Left lung (tissue), 10 donors: Measurements from ENCODE around the gene CP. TPM values are rescaled to one million over a fixed set of nuclear protein-coding genes. Genes with fewer than 3 reads are reported as not detected.

ENCODE experiments used
- ATAC-seq: fragments of 200-7000 bp; cut with Tn5 transposase; one replicate; pipeline ENCODE4 v1.9.1; 2020; ENCODE audit warnings: moderate library complexity
- DNase-seq, 4 donors: peaks; one replicate each; pipeline ENCODE4 v3.0.0-alpha.2; 2013 to 2020
- H3K27ac ChIP-seq, 2 donors: fragments of 200-600 bp; sonication (generic) in 1 of 2; one replicate each; pipeline versions ENCODE4 v1.5.0 to v1.8.0; 2020 to 2021
- H3K27me3 ChIP-seq, 2 donors: fragments of 200-600 bp; sonication (generic) in 1 of 2; one replicate each; pipeline versions ENCODE4 v1.5.0 to v1.8.0; 2020 to 2021
- H3K36me3 ChIP-seq, 2 donors: fragments of 200-600 bp; sonication (generic) in 1 of 2; one replicate each; pipeline versions ENCODE4 v1.5.0 to v1.8.0; 2020 to 2021
- H3K4me1 ChIP-seq, 2 donors: fragments of 200-600 bp; one replicate each; pipeline ENCODE4 v1.8.0; 2021
- H3K4me3 ChIP-seq, 2 donors: fragments of 200-600 bp; sonication (generic) in 1 of 2; one replicate each; pipeline versions ENCODE4 v1.5.0 to v1.8.0; 2020 to 2021; ENCODE audit warnings: mild to moderate bottlenecking in 1 of 2
- H3K9me3 ChIP-seq, 2 donors: fragments of 200-600 bp; sonication (generic) in 1 of 2; one replicate each; pipeline versions ENCODE4 v1.5.0 to v1.8.0; 2020 to 2021
- intact Hi-C, 2 donors: fragments of 100-400 bp; cut with DNase I; formaldehyde crosslinking; loops; one replicate each; pipeline versions ENCODE4 v1.11.2 to v1.14.2; 2022
- polyA plus RNA-seq, 6 donors: library from polyadenylated mRNA; unstranded; fragments of 120-200 nt; gene quantifications; one replicate each; pipeline ENCODE4 v1.2.1, GENCODE V29; 2013; ENCODE audit not compliant: insufficient read length in 6 of 6
- total RNA-seq, 2 donors: library from RNA; stranded (reverse); fragmentation: NEBNext Ultra II Directional; extraction: Animal tissue kit (Norgen Biotek cat#: 25700); gene quantifications; one replicate each; pipeline ENCODE4 v1.2.1, GENCODE V29; 2021
- TF ChIP-seq, protein P1 (sequence below), 2 donors: fragments of 200-600 bp; sonication (generic) in 1 of 2; IDR thresholded peaks; one replicate each; pipeline versions ENCODE4 v1.5.0 to v1.8.0; 2021; ENCODE audit warnings: antibody characterized with exemption in 2 of 2
- donor health status: DM: no; HTN: yes; CAD: no.
- donor health status: DM: no; HTN: no; CAD: no.

Gene CP
- total and polyA plus RNA-seq, 8 donors = 2.5 to 15.5 (median 6.7) TPM

DNA sequence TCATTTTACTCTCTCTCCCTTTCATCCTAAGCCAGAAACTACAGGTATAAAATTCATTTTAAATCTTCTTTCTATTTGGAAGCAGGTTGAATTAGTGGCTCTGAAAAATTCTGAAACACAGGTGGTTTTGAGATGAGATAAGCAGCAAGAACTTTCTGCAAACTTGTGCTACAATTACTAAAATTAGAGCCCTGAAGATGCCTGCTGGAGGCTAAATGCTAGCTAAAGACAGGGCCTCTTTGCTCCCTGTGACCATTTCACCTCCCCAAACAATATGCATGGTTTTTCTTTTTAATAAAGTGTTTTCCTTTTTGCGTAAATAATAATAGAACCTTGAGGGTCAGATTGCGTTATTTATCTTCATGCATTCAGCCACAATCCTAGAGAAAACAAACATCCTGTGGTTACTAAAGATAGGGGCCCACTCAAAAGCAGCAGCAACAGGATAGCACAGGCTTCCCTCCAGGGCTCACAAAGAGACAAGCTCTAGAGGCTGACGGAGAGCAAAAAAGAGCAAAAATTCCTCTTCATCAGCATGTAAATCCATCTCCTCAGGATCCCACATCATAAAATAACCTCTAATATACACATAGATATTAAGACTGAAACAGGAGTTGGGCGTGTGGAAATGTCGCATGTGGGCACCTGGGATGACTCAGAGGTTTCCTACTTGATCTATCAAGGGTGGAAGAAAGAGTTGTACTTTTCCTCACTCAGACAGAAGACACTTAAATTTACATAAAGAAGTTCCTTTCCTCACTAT is 26.5 kb upstream of the CP start:
- peak overlapping the region; percentile 37 to 75 for H3K27ac ChIP-seq
- intact Hi-C loops = no loop called here
- H3K4me3 ChIP-seq = no peak overlapping the region
- no peaks in the 10 kb centered on the region for H3K9me3 ChIP-seq
- H3K27me3 ChIP-seq = no peaks in the 10 kb centered on the region
- H3K36me3 ChIP-seq = no peaks in the 10 kb centered on the region
- ATAC-seq (peak; percentile 13), DNase-seq (no peak)
- peaks cover 31 to 40% of the 10 kb centered on the region in 2 donors for H3K4me1 ChIP-seq
- TF ChIP-seq, protein P1, sequence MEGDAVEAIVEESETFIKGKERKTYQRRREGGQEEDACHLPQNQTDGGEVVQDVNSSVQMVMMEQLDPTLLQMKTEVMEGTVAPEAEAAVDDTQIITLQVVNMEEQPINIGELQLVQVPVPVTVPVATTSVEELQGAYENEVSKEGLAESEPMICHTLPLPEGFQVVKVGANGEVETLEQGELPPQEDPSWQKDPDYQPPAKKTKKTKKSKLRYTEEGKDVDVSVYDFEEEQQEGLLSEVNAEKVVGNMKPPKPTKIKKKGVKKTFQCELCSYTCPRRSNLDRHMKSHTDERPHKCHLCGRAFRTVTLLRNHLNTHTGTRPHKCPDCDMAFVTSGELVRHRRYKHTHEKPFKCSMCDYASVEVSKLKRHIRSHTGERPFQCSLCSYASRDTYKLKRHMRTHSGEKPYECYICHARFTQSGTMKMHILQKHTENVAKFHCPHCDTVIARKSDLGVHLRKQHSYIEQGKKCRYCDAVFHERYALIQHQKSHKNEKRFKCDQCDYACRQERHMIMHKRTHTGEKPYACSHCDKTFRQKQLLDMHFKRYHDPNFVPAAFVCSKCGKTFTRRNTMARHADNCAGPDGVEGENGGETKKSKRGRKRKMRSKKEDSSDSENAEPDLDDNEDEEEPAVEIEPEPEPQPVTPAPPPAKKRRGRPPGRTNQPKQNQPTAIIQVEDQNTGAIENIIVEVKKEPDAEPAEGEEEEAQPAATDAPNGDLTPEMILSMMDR (IDR thresholded peaks at IDR 0.05) = no peak

DNA sequence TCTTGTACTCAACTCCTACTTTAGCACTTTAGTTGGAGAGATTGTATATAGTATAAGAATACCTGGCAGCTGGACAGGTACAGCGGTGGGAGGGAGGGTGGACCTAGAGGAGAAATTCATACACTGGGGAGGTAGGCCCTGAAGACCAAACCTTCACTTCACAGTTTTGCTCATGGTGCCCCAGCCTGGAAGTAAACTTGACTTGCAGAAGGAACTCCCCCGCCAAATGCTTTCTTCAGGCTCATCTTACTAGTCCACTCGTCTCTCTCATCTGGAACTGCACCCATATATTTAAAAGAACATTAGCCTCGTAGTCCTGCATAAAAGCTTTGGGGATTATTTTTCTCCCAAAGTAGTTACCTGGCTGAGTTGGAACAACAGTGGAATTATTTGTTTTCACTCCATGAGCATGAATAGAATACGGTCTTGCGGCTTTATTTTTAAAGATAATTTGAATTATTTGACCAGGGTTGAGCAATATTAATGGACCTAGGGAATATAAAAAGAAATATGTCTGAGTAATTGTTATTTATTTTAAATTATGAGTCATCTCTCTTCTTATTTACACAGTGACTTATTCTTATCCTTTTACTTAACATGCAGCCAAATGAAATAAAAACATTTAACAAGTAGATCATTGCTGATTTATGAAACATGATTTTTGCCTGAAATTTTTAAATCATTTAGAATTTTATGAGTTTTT is 25.5 kb upstream of the CP start:
- Histone ChIP-seq H3K4me3 (no peak overlapping the region), H3K9me3 (no peaks in the 10 kb centered on the region), H3K4me1 (peaks cover 31 to 40% of the 10 kb centered on the region in 2 donors), H3K27me3 (no peaks in the 10 kb centered on the region), H3K27ac (peak overlapping the region in 1 of 2 donors; percentile 75), H3K36me3 (no peaks in the 10 kb centered on the region)
- DNase-seq (no peak), ATAC-seq (peak; percentile 53)
- intact Hi-C loops = no loop called here
- TF ChIP-seq, protein P1 (IDR thresholded peaks at IDR 0.05) = no peak

DNA sequence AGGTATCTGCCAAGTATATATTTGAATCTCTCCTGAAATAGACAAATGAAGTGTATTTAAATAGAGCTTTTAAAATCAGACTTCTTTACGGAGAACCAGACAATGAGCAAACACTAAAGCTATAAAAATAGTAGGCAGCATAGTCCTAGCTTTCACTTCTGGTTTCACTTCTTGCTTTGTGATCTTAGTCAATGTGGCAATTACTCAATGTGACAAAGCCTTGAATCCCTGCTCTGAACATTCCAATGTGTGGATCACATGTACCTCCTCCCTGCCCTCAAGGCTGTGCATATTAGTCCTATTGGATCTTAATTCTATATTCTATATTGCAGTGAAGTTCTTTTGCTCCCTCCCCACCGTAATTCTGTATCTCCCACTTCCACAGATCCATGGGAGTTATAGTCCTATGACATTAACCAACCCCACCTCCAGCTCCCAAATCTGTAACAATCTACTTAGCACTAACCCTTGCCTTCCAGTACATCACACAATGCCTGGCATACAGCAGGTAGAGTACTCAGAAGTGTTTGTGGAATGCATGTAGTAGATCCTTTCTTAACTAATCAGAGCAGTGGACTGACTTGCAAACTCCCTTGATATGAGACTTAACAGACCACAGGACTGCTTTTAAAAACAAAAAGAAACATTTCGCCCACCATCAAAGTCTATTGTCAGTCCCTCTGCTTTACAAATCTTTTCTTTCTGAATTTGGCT is 24.3 kb upstream of the CP start:
- intact Hi-C loops = no loop called here

DNA sequence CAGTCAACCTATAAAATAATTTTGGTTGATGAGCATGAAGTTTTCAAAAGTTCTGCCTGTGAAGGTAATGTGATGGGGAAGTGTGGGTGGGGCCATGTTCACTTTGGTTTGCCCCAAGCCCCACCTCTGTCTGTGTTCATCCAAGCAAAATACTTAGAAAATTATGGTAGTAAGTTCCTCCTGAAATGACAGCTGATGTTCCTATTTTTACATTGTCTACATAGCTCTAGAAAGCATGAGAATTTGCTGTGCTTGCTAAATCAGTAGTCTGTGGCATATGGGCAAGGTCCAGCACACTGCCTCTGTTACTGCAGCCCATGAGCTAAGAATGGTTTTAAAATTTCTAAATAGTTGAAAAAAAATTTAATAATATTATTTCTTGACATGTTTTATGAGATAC is 21.9 kb upstream of the CP start:
- no peak for DNase-seq
- intact Hi-C loops = no loop called here
- Histone ChIP-seq H3K9me3 (no peaks in the 10 kb centered on the region), H3K4me1 (peaks cover 31 to 40% of the 10 kb centered on the region in 2 donors), H3K27ac (no peak overlapping the region), H3K27me3 (no peaks in the 10 kb centered on the region), H3K4me3 (no peak overlapping the region), H3K36me3 (no peaks in the 10 kb centered on the region)
- ATAC-seq = peak; percentile 12
- TF ChIP-seq, protein P1 (IDR thresholded peaks at IDR 0.05) = no peak

More for the DNA sequence above, 24.3 kb upstream of the CP start:
- Histone ChIP-seq H3K36me3 (no peaks in the 10 kb centered on the region), H3K27ac (peak overlapping the region; percentile 69 to 75), H3K4me1 (peaks cover 31 to 40% of the 10 kb centered on the region in 2 donors), H3K9me3 (no peaks in the 10 kb centered on the region), H3K27me3 (no peaks in the 10 kb centered on the region), H3K4me3 (no peak overlapping the region)
- TF ChIP-seq, protein P1 (IDR thresholded peaks at IDR 0.05) = no peak
- ATAC-seq (peak; percentile 84), DNase-seq (peak in 1 of 4 donors; percentile 16)
